SIG-M5 (cell line): ENCODE measurements around the gene E2F3.

Source experiments
- DNase-seq: peaks from one replicate; lab custom pipeline; 2025; lab: John Stamatoyannopoulos, UW

The E2F3 gene

DNA sequence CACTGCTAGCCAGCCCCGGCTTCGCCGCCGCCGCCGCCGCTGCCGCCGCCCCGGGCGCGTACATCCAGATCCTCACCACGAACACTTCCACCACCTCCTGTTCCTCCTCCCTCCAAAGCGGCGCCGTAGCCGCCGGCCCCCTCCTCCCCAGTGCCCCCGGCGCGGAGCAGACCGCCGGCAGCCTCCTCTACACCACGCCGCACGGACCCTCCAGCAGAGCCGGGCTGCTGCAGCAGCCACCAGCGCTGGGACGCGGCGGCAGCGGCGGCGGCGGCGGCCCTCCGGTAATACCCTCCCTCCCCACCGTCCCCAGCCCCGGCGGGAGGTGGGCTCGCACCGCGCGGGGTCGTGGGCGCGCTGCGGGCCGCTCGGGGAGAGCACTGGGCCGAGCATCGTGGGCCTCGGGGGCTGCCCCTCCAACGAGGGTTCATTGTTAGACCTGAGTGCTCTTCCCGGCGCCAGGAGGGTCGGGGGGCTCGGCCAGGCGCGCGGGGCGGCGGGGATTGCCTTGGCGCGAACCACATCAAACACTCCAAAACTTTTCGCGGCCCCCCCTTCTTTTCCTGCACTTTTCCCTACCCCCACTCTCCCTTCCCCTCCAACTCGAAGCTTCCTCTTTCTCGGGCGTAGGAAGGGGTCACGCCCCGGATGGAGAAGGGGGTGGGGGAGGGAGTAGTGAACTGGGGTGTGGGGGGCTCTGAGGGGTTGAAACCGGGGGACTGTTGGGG lies 827 bp downstream of the E2F3 start:
- no peak for DNase-seq

GRCh38 chr6:20403070-20403765 lies 1.5 kb downstream of the E2F3 start:
- peak; percentile 10 for DNase-seq

- DNase-seq: no peak
Observed at GRCh38 chr6:20403766-20404640, 2.3 kb downstream of the E2F3 start.

DNA sequence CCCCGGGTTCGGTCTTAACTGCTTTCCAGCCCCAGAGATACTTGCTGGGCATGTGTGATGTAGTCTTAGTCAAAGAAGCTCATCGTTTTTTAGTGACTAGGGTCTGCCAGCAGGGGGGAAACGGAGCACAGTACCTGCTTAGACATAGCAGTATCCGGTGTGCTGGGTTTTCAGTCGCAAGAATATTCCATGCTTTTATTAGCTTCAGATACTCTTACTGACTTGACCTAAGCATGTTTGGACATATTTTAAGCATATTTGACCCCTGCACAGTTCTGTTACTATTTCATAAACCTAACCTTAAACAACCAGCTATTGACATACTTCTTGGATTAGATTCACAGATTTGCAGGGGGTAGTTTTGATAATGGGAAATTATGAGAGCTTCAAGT lies 3.0 kb downstream of the E2F3 start:
- peak; percentile 30 for DNase-seq

GRCh38 chr6:20408851-20409250 lies 7.2 kb downstream of the E2F3 start:
- DNase-seq: no peak

DNA sequence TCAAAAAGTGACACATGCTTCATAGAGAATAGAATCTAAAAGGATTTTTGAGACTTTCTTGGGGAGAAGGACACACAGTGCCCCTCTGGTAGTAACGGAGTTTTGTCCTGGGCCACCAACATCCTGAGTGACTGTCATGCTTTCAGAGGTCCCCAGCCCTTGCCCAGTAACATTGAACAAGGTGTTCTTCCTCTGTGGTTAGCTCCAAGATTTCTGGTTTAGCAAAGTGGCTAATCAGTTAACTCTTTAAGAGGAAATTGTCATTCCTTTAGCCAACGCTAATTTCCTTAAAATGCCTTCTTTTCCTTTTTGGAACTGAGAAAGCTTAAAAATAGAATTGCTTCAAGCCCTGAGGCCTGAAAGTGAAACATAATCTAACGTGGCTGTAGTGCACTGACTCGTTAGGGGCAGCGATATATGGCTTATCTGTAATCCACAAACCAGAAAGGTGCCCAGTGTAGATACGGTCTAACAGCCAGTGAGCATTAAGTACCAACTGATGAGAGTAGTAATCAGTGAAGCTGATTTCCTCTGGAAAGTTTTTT lies 7.8 kb downstream of the E2F3 start:
- DNase-seq: no peak

- no peak for DNase-seq
Observed at GRCh38 chr6:20411544-20411943, 9.9 kb downstream of the E2F3 start.

- no peak for DNase-seq
Observed at GRCh38 chr6:20411953-20412681, 10.4 kb downstream of the E2F3 start.

DNA sequence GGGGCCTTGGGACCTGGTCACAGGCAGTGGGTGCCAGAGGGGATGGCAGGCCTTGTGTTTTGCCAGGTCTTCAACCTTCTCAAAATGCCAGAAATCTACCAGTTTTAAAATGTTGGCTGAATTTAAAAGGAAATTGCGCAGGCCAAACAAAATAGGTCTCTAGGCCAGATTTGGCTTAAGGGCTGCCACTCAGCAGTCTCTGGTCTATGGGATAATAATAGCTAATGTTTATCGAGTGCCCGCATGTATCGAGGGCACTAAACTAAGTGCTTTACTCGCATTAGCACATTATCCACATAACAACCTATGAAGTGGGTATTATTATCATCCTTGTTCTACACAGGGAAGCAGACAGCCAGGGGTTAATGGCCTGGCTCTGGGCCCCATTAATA lies 11.0 kb downstream of the E2F3 start:
- DNase-seq: no peak

- no peak for DNase-seq
Observed at GRCh38 chr6:20413826-20414225, 12.1 kb downstream of the E2F3 start.

GRCh38 chr6:20414711-20415110 lies 13.0 kb downstream of the E2F3 start:
- no peak for DNase-seq

DNA sequence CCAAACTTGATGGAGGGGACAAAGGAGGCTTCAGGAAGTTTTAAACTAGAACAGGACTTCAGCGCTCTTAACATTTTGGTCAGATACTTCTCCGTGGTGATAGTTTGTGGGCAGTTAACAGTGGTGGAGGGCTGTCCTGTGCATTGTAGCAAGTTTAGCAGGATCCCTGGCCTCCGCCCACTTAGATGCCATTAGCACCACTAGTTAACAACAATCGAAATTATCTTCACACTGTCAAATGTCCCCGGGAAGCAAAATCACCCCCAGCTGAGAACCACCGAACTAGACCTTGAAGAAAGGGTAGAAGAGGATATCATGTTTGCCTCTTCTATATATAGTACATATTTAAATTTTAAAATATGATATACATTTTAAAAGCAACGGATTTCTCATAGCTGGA lies 13.6 kb downstream of the E2F3 start:
- no peak for DNase-seq

DNA sequence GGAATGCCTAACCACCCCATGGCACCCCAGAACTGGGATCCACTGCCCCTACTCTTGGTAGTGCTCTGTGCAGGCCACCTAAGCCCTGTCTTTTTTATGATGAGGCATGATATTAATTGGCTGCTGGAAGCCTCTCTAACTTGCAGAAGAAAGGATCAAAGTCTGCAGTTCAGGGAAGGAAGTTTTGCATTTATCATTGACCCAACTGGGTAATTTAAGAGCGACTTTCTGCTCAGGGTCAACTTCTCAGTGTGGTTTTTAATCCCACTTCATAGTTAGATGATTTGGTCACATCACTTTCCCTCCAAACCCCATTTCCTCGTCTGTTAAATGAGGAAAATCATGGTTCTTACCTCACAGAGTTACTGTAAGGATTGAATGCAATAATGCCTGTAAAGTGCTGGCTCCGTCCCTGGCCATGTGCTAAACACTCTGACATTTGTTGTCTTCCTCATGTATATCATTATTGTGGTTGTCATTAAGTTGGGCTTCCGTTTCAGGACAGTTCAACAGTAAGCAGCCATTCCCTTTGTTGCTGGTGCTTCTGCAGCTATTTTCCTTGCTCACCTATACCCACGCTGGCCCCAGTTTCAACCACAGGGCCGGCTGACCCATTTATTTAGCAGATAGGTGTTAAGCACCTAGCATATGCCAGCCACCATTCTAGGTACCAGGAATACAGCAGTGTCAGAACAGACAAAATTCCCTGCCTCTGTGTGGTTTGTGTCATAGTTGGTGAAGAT lies 14.2 kb downstream of the E2F3 start:
- DNase-seq: no peak

DNA sequence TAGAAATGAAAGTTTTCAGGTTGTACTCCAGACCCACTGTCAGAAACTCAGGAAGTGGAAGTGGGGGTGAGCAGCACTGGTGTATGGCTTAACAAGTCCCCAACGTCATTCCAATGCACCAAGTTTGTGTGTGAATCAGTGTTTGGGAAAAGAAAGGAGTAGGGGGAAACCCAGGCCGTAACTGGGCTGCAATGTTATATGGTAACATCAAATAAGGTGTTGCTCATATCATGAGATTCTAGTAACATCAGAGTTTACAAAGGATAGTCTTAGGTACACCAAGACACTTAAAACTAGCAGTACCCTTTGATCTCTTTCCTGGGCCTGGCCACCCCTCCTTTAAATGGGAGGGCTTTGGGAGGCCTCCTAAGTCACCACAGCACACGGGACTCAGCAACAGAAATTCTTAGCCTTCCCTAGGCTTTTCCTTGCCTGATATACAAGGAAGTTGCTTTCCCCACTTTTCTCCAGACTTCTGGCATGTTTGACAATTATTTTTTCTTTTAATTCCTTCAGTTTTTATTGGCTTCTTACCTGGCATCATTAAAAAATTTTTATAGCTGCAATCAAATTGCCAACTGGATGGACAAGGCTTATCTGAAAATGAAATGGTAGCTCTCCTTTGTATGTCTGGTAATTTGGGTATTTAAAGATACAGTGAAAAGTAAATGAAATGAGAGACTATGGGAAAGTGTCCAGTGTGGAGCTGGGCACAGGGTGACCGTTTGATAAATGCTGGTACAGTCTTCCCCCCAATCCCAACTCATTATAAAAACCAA lies 15.1 kb downstream of the E2F3 start:
- DNase-seq: no peak

GRCh38 chr6:20417819-20418218 lies 16.1 kb downstream of the E2F3 start:
- no peak for DNase-seq

DNA sequence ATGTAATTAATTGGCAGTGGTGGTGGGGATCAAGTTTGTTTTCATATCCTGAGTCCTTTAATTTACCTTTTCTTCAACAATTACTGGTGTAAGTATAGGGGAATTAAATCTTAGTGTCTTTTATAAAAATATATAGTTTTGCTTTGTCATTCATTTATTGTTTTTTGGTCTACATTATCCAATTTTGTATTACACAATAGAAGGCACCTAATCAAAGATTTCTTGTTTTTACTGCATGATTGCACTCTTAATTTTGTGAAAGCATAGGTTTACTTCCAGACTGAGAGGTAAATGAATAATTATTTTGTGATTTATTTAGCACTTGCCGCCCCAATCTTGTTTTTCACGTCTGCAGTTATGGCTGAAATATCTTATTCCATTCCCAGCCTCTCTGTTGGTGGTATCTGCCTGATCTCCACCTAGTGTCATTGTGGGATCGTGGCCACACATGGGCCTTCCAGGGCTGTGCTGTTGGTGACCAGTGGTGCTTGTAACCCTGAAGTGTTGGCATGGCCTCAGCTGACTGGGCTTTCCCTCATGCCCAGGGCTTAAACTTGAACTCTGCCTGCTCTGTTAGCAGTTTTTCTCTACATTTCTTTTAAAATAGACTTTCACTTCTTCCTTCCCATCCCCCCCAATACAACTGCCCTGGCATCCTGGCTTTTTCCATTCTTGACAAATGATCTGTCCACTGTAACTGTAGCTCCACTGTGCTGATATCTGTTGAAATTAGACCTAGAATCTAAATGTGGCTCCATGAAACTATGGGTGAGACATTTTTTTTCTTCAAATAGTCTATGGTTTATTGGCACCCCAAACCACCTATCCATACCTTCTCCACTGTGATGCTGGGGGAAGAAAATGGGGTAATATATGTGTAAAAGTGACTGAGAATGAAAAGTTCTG lies 24.8 kb downstream of the E2F3 start:
- DNase-seq: no peak

GRCh38 chr6:20427856-20428255 lies 26.2 kb downstream of the E2F3 start:
- no peak for DNase-seq

DNA sequence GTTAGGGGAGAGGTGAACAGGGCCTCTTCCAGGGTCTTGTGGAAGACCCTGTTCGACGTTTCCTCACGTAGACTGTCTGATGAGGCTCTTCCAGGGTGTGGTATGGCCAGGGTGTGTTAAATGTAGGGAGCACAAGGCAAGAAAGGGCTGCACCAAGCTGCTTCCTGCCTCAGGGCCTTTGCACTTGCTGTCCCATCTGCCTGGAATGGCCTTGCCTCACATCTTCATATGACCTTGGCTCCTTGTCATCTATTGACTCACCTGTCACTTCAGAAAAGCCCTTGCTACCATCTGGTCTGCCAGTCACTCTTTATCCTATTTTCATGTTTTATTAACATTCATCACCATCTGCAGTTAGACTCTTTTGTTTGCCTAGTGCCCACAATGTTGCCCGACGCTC lies 31.0 kb downstream of the E2F3 start:
- DNase-seq: no peak

GRCh38 chr6:20433321-20433720 lies 31.6 kb downstream of the E2F3 start:
- no peak for DNase-seq
